Duodenal mucosa (tissue), 2 donors: ENCODE data around the gene RTP1.

ENCODE experiments used
- H3K27ac ChIP-seq: one replicate; pipeline ENCODE4 v1.7.0; 2013; ENCODE audit warnings: low read depth, low read length
- H3K27me3 ChIP-seq, 2 donors: one replicate each; pipeline ENCODE4 v1.7.0; 2013; ENCODE audit warnings: low read length in 2 of 2, control low read depth in 1 of 2; ENCODE audit not compliant: insufficient read depth in 2 of 2, control insufficient read depth in 1 of 2
- H3K36me3 ChIP-seq, 2 donors: one replicate each; pipeline ENCODE4 v1.7.0; 2013; ENCODE audit warnings: low read length in 2 of 2, control low read depth in 1 of 2; ENCODE audit not compliant: insufficient read depth in 2 of 2, control insufficient read depth in 1 of 2
- H3K4me1 ChIP-seq, 2 donors: one replicate each; pipeline ENCODE4 v1.7.0; 2013; ENCODE audit warnings: low read length in 2 of 2, control low read depth in 1 of 2; ENCODE audit not compliant: insufficient read depth in 2 of 2, control insufficient read depth in 1 of 2
- H3K4me3 ChIP-seq, 2 donors: one replicate each; pipeline ENCODE4 v1.7.0; 2013; ENCODE audit warnings: low read length in 2 of 2, low read depth in 1 of 2
- H3K9ac ChIP-seq, 2 donors: one replicate each; pipeline ENCODE4 v1.7.0; 2013; ENCODE audit warnings: low read length in 2 of 2, low read depth in 1 of 2
- H3K9me3 ChIP-seq, 2 donors: one replicate each; pipeline ENCODE4 v1.7.0; 2013; ENCODE audit warnings: low read length in 2 of 2, control low read depth in 1 of 2; ENCODE audit not compliant: control insufficient read depth in 1 of 2

Gene RTP1

DNA sequence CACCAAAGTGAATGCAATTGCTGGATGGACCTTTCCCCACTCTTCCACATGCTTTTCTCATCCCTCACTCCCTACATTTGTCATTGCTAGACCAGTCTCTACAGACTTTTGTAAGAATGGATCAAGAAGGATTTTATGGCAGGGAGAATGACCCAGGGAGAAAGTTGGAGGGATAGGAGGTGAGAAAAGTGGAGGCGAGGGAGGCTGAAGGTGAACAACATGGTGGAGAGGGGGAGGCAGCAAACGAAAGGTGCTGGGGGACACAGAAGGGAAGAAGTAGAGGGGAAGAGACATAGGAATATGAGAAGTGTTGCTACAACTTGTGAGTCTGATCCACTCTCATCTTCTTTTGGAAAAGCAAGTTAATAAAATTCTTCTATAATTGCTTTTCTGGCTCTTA is 24.4 kb upstream of the RTP1 start:
- Histone ChIP-seq H3K9ac (no peak overlapping the region), H3K27ac (no peak overlapping the region)

DNA sequence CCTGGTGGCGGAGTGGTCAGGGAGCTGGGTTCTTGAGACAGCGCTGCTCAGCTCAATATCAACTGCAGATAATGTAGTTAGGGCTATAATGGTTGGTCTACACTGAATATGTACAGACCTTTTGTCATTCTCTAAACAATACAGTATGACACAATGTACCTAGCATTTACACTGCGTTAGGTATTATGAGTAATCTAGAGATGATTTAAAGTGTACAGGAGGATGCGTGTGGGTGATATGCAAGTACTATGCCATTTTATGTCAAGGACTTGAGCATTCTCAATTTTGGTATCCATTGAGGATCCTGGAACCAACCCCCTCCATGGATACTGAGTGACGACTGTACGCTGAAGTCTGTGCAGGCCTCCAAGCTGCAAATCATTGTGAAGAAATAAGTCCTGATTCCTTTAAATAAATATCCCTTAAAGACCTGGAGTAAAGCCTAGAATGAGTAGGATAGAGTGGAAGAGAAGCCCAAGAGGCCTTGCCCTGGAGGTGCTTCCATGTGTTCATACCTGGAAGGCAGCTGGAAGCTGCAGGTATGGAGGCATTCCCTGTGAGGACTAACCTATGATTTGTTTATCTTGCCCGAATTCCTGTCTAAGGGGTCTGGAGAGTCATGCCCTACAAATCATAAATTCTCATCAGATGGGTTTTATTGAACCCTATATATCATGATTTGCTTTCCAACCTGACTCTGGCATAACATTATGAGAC is 15.7 kb upstream of the RTP1 start:
- Histone ChIP-seq H3K27ac (no peak overlapping the region), H3K4me1 (peaks cover 0 to 3% of the 10 kb centered on the region in 2 donors), H3K36me3 (no peaks in the 10 kb centered on the region), H3K9ac (no peak overlapping the region), H3K27me3 (peaks cover 0 to 3% of the 10 kb centered on the region in 2 donors), H3K4me3 (no peak overlapping the region), H3K9me3 (no peaks in the 10 kb centered on the region)

More for the DNA sequence above, 24.4 kb upstream of the RTP1 start:
- Histone ChIP-seq H3K4me1 (peaks cover 0 to 11% of the 10 kb centered on the region in 2 donors), H3K36me3 (no peaks in the 10 kb centered on the region), H3K4me3 (no peak overlapping the region), H3K27me3 (no peaks in the 10 kb centered on the region), H3K9me3 (no peaks in the 10 kb centered on the region)

DNA sequence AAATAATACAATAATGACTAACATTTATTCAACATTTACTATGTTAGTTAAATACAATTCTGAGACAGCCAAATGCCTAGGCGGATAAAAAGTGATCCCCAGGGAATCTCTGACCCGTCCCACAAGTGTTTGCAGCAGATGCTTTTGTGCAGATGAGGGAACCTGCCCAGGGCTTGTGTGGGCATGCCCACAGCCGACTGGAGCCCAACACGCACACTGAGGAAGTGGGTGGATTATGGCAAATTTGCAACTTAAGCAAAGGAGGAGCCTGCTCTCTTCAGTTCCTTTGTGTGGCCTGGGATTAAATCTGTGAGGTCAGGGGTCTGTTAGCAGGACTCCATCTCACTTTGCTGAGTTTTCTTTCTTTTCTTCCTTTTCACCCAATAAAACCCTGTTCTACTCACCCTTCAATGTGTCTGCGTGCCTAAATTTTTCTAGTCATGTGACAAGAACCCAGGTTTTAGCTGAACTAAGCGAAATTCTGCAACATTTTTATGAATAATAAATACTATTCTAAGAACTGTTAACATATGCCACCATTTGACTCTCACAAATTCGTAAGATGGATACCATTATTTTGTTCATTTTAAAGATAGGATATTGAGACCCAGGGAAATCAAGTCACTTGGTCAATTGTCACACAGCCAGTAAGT is 13.9 kb upstream of the RTP1 start:
- Histone ChIP-seq H3K4me3 (no peak overlapping the region), H3K27me3 (peaks cover 0 to 3% of the 10 kb centered on the region in 2 donors), H3K36me3 (no peaks in the 10 kb centered on the region), H3K9me3 (no peaks in the 10 kb centered on the region), H3K4me1 (peaks cover 0 to 4% of the 10 kb centered on the region in 2 donors), H3K9ac (no peak overlapping the region), H3K27ac (no peak overlapping the region)

DNA sequence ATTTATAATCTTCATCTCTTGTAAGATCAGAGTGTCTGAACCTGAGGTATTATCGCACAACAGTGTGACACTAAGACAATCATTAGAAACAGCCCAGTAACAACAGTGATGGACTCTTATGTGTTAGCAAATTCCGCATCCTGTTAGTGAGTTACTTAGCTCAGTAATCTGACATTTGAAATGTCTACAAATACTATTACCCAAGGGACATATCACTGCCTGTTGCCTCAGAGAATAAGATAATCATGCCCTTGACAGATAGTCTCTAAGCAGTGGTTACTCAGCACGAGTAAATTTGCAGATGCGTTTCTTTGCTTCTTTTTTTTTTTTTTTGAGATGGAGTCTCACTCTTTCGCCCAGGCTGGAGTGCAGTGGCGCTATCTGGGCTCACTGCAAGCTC is 13.4 kb upstream of the RTP1 start:
- Histone ChIP-seq H3K4me3 (no peak overlapping the region), H3K36me3 (no peaks in the 10 kb centered on the region), H3K27ac (no peak overlapping the region), H3K4me1 (peaks cover 0 to 4% of the 10 kb centered on the region in 2 donors), H3K9ac (no peak overlapping the region), H3K27me3 (peaks cover 0 to 3% of the 10 kb centered on the region in 2 donors), H3K9me3 (no peaks in the 10 kb centered on the region)

DNA sequence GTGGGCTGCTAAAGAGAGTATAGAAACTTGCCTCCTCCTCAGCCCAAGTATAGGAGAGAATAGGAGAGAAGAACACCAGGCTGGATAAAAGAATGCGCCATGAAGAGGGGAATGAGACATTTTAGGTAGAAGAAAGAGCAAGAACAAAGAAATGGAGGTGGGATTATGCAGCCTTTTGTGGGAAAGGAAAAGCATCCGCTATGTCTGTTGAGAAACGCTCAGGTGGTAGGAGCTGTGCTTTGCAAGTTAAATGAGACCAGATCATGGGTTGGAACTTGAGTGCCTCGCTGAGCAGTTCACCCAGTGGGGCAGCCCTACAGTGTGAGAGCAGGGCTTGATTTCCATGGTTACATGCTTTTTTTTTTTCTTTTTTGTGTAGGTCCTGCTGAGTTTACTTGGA is 11.5 kb upstream of the RTP1 start:
- no peak overlapping the region for H3K4me3 ChIP-seq
- no peak overlapping the region for H3K9ac ChIP-seq
- H3K9me3 ChIP-seq = no peaks in the 10 kb centered on the region
- no peaks in the 10 kb centered on the region for H3K36me3 ChIP-seq
- peaks cover 0 to 8% of the 10 kb centered on the region in 2 donors for H3K27me3 ChIP-seq
- H3K4me1 ChIP-seq = peaks cover 0 to 4% of the 10 kb centered on the region in 2 donors
- H3K27ac ChIP-seq = no peak overlapping the region

DNA sequence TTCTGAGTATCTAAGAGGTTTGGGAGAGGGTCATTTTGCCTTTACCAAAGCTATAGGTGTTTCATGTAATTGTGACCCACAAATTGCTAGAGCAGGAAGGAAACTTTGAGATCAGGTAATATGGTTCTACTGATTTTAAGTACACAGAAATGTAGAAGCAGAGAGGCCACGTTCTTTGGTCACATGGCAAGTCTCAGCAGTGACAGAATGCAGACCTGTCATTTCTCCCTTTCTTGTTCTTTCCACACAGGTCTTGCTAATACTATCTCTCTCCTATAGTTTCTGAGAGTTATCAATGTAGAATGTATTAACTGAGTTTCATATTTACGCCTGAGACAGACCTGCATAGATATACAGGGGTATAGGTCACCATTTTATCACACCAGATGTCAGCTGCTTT is 10.9 kb upstream of the RTP1 start:
- no peaks in the 10 kb centered on the region for H3K9me3 ChIP-seq
- no peak overlapping the region for H3K9ac ChIP-seq
- peaks cover 0 to 4% of the 10 kb centered on the region in 2 donors for H3K4me1 ChIP-seq
- H3K27me3 ChIP-seq = peaks cover 0 to 8% of the 10 kb centered on the region in 2 donors
- no peaks in the 10 kb centered on the region for H3K36me3 ChIP-seq
- H3K4me3 ChIP-seq = no peak overlapping the region
- no peak overlapping the region for H3K27ac ChIP-seq

DNA sequence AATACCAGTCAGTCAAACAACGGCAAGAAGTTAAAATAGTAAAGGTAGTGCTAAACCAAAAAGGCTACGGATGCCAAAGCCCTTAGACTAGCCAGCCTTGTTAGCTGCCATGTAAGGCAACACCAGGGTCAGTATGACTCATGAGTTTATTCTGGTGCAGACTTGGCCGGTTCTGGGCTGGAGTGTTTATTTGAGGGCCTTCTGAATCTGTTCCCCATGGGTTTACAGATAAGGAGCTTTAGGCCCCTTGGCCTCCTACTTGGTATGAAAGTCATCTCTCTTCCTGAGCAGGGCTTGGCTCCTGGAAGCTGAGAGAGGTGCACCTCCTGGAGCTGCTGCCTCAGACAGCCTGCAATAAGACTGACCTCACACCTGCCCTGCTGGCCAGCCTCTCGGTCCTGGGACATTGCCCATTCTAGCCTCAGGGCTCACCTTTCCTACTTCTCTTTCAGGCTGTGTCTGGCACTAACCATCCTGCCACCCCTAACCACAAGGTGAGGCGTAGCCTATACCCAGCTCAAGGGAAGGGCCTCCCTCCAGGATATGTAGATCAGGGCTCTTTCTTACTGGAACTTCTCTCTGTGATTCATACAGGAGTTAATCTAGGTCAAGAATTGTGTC is 10.4 kb upstream of the RTP1 start:
- Histone ChIP-seq H3K27me3 (peaks cover 0 to 8% of the 10 kb centered on the region in 2 donors), H3K9me3 (no peaks in the 10 kb centered on the region), H3K36me3 (no peaks in the 10 kb centered on the region), H3K4me1 (peaks cover 0 to 4% of the 10 kb centered on the region in 2 donors), H3K27ac (no peak overlapping the region), H3K9ac (no peak overlapping the region), H3K4me3 (no peak overlapping the region)

DNA sequence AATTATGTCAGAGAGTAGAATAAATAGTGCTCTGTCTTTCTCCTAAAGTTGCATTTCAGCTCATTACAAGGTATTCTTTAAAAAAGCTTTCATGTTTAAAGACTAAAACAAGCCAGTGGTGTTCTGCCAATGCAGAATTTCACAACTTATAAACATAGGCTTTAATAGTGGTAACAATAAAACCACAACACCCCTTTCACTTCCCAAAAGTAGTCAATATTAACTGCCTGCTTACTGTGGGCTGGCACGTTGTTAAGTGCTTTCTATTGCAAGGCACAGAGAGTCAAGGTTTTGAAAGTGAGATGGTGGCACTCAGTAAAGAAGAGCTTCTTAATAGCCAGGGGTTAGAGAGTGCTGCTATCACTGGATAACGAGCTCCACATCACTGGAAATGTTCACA is 8.4 kb upstream of the RTP1 start:
- Histone ChIP-seq H3K9ac (no peak overlapping the region), H3K4me1 (peaks cover 0 to 4% of the 10 kb centered on the region in 2 donors), H3K36me3 (no peaks in the 10 kb centered on the region), H3K4me3 (no peak overlapping the region), H3K27me3 (peaks cover 0 to 10% of the 10 kb centered on the region in 2 donors), H3K9me3 (no peaks in the 10 kb centered on the region), H3K27ac (no peak overlapping the region)

DNA sequence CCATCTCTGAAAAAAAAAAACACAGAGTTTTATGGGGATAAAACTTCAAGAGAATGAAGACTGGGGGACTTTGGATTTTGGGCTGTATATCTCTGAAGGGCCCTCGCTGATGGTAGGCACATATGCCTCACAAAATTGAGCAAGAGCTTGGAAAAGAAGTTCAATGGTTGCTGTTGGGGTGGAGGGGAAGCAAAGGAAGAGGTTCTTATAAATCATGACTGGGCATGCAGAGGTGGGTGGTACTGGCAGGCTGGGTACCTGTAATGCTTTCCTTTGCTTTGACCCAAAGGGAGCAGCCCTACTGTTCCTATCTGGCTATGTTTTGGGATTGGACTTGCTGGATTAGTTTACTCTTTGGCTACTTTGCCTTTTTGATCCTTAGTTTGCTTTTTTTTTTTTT is 6.0 kb upstream of the RTP1 start:
- peaks cover 0 to 4% of the 10 kb centered on the region in 2 donors for H3K4me1 ChIP-seq

DNA sequence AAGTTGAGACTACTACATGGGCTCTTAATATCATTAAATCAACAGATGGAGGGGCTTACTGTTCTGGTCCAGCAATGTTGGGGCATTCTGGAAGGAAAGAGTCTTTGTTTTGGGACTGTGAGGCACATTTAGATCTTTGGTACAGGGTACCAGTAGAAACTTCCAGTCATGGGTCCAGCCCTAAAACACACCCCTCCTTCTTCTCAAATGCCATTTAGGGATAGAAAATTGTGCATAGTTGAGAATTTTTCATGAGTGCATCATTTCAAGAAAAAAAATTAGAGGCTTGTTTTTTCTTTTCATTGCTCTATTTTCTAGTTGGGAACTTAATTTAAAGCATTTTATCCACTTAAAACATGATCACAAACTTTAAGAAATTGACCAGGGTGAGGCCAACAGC is 4.1 kb upstream of the RTP1 start:
- no peak overlapping the region for H3K27ac ChIP-seq
- no peak overlapping the region for H3K9ac ChIP-seq
- H3K4me1 ChIP-seq = no peaks in the 10 kb centered on the region

More for the DNA sequence above, 6.0 kb upstream of the RTP1 start:
- no peak overlapping the region for H3K27ac ChIP-seq
- no peaks in the 10 kb centered on the region for H3K9me3 ChIP-seq
- no peak overlapping the region for H3K9ac ChIP-seq
- H3K36me3 ChIP-seq = no peaks in the 10 kb centered on the region
- H3K4me3 ChIP-seq = no peak overlapping the region
- H3K27me3 ChIP-seq = peaks cover 0 to 7% of the 10 kb centered on the region in 2 donors

More for the DNA sequence above, 4.1 kb upstream of the RTP1 start:
- H3K9me3 ChIP-seq = no peaks in the 10 kb centered on the region
- H3K27me3 ChIP-seq = peaks cover 0 to 7% of the 10 kb centered on the region in 2 donors
- no peaks in the 10 kb centered on the region for H3K36me3 ChIP-seq
- no peak overlapping the region for H3K4me3 ChIP-seq
